ENCODE results near the gene NACAD.

NACAD gene

DNA sequence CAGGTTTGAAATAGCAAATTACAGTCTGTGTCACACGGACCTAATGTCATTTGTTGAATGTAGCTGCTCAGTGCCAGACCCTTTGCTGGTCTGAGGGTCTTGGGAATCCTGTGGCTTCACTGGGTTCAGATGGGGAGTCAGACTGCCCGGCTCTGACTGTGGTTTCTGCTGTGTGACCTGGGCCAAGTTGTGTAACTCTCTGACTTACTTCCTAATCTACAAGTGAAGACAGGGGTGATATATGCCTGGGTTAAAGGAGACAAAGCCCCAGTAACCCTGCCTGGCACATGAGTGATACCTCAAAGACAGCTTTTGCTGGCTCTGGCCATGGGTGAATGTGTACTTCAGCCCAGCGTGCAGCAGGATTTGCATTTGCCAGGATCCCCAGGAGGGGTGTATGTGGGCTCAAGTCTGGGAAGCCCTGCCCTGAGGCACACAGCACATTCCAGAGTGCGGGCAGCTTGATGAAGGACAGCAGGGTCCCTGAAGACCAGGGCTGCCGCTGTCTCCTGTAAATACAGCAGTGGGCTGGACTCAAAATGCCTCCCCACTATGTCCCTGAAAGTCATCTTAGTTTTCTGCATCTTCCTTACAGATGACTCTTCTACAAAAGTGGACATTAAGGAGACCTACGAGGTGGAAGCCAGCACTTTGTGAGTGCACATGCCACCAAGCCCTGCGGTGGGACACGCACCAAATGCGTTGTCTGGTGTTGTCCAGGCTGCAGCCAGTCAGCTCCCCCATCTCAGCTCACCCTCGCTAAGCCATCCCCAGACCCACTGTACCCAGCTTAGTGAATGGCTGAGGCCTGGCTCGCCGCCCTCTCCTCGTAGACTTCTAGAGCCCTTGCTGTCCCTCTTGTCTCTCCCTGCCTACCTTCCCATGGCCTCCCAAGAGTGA is 16.4 kb downstream of the NACAD start:
- no peak for DNase-seq

DNA sequence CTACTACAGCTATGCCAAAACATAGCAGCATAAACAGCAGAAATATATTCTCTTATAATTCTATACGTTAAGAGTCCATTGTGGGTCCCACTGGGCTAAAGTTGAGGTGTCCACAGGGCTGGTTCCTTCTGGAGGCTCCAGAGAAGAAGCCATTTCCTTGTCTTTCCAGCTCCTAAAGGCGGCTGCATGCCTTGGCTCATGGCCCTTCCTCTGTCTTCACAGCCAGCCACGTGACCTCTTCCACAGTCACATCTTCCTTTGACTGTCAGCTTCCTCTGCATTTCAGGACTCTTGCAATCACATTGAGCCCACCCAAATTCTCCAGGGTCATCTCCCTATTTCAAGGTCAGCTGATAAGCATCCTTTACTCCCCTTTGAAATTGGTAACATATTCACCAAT is 17.2 kb downstream of the NACAD start:
- DNase-seq: no peak

DNA sequence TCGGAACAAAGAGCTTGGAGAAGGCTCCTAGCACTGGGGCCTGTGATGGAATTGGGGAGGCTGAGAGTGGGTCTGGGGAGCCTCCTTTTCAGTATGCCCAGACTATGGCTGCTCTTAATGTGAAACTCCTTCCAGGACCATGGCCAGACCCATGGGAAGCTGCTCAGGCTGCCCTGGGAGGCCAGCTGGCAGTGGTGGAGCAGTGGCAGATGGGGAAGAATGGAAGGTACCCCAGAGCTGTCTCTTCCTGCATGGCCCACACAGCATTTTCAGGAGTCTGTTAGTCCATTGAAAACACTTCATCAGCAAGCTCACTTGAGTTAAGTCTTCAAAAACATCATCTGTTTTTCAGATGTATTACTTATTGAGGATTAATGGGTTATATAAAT is 18.5 kb downstream of the NACAD start:
- no peak for DNase-seq

DNA sequence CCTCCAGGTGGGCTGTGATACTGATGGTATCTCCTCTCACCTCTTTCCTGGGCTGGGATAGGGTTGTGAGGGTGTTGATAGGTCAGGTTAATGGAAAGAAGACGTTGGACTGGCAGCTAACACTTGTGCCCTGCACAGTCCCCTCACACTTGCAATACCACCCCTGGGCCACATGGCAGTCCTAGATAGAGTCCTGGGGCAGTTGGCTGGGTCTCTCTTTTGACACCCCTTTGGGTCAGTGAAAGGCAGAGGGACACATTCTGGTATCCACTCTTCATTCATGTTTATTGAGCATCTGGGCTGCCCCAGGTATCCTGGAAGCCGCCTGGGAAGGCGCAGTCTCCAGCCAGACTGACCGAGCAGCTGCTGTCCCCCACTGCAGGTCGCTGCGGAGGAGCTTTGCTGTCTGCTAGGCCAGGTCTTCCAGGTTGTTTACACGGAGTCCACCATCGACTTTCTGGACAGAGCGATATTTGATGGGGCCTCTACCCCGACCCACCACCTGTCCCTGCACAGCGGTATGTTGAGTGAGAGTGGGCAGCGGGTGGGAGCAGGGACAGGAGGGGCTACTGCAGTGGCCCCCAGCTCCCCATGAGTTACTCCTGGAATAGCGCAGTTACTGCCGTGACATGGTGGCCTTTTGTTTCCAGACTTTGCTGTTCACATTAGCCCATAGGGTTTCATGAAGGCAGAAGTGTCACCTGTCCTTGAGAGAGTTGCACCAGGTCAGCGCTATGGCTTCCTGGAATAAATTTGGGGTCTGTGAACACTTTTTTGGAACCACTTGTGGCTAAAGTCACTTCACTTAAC is 19.1 kb downstream of the NACAD start:
- no peak for DNase-seq

DNA sequence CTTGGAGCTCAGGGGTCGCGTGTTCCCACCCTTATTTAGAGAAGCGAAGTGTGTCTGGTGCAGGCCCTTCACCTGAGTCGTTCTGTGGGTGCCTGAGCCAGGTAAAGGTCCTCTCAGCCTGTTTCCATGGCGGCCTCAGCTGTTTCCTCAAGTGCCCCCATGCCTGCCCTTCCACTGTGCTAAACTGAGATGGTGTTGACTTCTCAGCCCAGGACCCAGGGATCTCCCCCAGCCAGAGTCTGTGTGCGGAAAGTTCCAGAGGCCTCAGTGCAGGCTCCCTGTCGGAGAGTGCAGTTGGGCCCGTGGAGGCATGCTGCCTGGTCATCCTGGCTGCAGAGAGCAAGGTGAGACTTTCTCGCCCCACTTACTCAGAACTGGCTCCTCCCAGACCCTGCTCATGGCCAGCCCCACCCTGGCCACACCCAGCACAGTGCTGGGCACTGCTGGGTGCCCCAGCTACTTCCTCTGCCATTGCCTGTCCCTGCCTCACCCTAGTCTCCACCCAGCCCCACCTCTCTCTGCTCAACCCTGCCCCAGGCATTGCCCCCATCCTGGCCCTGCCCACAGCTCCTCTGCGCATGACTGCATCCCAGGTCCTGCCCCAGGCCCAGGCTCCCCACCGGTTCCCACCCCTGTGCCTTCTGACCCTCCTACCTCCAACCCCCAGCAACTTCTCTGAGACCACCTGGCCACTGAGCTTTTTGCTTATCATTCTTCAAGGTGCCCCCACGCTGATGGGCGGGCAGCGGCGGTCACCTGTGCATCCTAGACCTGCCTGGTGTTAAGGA is 20.3 kb downstream of the NACAD start:
- no peak for DNase-seq

DNA sequence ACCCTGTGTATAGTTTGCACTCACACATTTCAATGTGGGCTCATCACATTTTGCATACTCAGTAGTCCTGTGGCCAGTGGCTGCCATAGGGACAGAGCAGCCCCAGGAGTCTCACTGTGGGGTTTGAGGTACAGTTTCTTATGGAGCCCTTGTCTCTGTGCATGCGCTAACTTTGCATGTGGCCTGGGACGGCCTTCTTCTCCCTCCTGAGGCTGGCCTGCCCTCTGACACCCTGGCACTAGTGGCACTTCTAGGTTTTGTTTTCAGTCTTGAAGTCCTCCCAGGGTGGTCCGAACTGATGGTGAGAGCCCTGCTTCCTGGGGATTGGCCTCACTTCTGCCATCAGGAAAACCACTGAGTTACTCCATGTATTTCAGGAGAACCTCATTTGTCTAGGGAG is 21.2 kb downstream of the NACAD start:
- DNase-seq: no peak

DNA sequence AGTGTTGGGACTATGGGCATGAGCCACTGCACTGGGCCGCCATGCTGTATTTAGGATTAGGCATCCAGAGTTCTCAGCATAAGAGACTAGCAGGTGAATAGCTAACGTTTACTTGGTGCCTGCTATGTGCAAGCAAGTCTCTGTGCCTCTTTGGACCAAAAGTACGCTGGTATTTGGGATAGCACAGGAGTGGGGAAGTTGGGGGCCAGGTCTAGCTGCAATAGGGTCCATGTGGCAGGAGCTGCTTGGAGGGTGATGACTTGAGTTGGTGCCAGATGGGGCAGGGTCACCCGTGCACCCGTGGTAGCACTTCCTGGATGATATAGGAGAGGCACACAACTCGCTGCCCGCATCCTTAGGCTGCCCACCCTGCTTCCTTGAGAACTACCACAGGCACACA is 22.4 kb downstream of the NACAD start:
- no peak for DNase-seq

DNA sequence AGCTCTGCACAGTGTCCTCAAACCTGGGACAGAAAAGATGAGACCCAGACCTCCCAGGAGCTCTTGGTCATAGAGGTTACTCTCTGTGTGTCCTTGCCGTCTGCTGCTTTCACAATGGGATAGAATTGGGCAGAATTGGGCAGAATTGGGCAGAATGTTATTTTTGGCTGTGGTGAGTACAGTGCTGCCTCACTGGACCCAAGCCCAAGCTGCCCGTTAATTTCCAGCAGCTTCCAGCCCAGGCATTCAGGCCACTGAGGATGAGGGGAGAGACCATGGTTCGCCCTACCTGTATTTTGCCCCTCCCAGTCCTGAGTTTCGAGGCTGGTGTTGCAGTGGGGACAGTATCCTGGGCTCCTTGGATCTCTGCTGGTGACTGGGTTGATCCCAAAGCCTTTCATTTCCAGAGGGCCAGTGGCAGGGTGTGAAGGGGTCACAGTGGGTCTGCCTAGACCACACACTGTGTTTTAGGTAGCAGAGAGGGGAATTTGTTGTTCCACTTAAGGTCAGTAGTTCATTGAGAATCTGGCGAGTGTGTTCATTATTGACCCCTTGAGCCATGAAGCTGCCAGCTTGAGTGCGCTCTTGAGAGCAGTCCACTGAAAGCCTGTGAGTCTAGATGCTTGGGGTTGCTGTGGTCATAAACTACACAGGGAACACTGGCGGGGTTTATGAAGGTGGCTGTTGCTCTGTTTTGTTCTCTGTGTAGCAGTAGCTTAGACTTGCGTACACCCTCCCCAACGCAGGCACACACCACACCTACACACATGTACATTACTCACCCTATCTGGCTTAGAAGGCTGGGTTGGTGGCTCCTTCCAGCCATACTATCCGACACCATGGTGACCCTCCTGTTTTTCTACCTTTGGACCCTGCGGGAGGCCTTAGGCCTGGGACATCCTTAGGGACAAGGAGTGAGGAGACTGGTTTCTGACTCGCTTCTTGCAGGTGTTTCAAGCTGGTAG is 23.5 kb downstream of the NACAD start:
- no peak for DNase-seq

DNA sequence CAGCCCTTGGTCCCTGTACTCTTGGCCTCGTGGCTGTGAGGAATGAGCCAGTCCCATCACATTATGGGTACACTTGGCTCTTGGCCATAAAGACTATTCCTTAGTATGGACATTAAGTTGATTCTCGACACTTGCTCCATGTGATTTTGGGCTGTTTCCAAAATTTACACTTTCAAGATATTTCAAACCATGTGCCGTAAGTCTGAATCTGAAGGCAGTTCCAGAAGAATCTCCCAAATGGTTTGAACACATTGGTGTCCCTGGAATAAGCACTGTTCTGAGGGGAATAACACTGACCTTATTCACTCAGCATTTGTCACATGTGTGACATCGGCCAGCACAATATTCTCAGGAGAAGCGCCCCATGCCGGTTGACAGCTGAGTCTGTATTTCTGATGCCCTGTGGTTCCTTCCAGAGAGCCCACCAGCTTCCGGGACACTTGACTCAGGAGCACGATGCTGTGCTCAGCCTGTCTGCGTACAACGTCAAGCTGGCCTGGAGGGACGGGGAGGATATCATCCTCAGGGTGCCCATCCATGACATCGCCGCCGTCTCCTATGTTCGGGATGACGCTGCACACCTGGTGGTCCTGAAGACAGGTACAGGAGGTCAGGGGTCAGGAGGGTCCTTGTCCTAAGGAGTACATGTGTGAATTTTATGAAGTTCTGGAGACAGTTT is 24.6 kb downstream of the NACAD start:
- no peak for DNase-seq

DNA sequence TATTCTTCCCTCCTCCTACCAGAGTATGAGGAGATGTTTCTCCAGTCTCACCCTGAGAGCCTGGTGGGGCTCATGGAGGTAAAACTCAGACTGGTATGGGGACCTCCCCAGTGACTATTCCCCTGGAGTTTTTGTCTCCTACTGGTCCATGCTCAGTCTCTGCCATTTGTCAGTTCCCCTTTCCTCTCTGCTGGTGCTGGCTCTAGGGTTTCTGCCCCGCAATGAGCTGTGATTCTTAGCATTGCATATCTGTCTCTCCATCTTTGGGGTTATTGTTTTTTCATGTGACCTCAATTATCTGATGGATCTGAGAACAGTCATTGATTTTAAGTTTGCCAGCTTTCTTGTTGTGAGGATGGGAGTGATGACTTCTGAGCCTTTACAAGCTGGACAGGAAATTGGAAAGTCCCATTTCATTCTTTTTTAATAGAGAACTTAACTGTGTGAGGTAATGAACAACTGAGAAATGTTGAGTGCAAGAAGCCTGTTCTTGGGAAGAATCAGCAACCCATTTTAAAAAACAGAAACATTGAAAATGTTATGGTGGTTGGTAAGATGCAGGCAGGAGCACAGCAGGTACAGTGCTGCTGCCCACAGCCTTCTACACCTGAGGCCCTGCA is 26.9 kb downstream of the NACAD start:
- DNase-seq: no peak

DNA sequence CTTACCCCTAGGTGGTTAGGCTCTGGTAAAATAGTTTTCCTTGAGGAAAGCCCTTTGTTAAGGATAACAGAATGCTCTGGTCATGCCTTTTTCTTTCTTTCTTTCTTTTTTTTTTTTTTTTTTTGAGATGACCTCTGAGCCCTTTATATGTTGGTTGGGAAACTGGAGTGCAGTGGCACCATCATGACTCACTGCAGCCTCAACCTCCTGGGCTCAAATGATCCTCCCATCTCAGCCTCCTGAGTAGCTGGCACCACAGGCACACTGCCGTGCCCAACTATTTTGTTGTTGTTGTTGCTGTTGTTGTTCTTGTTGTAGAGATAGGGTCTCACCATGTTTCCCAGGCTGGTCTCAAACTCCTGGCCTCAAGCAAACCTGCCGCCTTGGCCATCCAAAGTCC is 27.4 kb downstream of the NACAD start:
- DNase-seq: no peak

DNA sequence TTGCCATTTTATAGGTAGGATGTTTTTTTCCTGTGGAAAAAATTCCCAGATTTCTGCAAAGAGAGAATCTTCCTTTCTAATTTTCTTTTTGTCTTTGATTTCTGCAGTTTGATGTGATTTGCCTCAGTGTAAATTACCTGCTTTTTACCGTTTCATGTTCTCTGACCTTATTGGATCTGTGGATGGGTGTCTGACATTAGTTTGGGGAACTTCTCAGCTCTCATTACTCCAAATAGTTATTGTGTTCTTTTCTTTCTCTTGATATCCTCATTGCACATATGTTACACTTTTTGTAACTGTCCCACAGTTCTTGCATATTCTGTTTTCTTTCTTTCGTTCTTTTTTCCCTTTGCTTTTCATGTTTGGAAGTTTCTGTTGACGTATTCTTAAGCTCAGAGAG is 28.5 kb downstream of the NACAD start:
- no peak for DNase-seq

DNA sequence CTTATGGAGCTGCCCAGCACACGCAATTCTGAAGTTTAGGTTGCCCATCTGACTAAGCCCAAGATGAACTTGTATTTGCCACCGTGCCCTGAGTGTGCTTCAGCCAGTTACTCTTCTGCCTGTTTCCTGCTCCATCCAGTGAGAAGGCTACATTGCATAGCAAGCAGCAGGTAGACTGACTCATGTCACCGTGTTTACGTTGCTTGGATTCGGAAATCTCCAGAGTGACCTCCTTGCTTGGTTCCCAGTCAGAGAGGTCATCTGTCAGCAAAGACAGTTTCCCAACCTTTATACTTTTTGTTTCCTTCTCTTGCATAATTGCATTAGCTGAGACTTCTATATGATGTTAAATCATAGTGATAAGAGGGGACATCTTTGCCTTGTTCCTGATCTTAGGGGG is 30.9 kb downstream of the NACAD start:
- DNase-seq: no peak

DNA sequence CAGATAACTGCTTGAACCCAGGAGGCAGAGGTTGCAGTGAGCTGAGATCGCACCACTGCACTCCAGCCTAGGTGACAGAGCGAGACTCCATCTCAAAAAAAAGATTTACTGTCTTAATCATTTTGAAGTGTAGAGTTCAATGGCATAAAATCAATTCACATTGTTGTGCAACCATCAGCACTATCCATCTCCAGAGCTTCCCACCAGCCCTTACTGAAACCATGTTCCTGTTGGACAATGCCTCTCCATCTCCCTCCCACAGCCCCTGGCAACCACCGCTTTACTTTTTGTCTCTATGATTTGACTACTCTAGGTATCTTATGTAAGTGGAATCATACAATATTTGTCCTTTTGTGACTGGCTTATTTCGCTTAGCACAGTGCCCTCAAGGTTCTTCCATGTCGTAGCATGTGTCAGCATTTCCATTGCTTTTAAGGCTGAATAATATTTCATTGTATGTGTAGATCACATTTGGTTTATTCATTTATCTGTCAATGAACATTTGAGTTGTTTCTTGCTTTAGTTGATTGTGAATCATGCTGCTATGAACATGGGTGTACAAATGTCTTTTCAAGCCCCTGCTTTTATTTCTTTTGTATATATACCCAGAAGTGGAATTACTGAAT is 33.1 kb downstream of the NACAD start:
- no peak for DNase-seq

DNA sequence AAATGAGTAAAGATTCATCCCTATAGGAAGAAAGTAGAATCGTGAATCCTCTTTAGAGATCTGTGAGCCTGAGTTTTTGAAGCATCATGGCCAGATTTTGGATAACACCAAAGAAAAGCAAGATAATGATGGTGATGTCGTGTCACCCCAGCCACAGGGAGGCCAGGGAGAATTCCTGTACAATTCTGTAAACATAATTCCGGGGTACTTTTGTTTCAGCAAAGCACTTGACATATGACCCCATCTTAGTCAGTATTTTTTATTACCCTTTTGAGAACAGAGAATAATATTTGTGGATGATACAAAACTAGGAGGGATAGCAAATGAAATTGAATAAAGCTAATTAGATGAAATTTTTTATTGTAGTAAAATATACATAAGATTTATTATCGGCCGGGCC is 33.8 kb downstream of the NACAD start:
- no peak for DNase-seq

DNA sequence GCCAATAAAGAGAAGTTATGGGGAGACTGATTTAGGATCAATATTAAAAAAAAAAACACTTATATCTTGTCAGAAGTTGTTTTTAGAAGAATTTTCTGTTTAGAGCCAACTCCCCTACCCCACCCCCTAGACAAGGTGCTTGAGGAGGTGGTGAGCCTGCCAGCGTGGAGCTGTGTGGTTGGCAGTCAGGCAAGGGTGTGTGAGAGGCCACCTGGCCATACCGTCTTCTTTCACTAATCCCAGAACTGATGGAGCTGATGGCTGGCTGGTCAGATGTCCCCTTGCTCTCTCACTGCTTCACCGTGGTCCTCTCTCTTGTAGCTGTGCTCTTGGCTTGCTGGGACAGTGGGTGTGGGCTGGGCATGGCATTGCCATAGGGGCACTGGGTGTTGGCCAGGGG is 34.3 kb downstream of the NACAD start:
- DNase-seq: no peak

DNA sequence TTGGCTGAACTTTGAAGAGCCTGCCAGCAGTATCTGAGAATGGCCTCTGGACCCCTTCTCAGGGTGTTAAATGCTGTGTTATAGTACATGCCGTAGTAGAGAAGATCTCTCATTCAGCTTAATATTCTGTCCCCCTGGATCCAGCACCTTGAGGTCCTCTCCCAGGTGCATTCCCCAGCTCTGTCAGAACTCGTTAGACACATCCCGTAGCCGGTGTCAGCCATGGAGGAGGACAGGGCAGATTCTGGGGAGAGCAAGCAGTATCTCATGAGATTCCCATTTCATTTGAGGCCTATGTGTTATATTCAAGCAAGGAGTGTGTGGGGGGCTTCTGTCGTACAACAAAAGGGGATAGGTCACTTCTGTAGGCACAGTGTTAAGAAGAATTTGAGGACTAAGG is 34.8 kb downstream of the NACAD start:
- no peak for DNase-seq

DNA sequence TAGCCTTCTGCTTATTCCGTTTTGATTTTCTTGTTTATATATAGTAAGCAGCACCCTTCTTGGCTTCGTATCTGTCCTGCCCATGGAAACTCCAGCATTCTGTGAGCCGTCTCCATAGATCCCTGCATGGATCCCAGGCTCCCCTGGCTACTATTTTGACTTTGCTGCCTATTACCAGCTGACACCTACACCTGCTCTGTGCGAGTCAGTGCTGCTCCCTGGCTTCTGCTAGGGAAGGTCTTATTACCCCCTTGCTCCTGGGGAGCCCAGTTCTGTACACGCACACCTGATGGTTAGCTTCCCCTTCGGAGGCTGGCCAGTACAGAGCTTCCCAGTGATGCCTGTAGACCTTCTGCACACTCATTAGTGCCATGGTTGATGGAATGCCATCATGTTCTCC is 35.4 kb downstream of the NACAD start:
- no peak for DNase-seq

DNA sequence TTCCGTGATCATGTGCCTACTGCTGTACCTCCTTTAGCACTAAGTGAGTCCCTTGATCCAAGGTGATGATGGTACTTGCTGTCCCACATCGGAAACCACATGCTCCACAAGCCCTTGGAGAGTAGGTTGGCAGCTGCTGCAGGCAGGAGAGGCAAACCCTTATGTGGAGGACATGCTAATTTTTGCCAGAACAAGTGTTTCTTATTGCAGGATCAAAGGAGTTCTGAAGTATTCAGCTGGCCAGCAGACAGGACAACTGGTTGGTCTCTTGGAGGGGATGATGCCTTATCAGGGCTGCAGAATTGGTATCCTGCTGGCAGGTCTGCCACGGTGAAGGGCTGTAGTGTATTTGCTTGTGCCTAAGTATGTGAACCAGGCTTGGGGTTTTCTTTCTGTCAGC is 36.8 kb downstream of the NACAD start:
- no peak for DNase-seq

DNA sequence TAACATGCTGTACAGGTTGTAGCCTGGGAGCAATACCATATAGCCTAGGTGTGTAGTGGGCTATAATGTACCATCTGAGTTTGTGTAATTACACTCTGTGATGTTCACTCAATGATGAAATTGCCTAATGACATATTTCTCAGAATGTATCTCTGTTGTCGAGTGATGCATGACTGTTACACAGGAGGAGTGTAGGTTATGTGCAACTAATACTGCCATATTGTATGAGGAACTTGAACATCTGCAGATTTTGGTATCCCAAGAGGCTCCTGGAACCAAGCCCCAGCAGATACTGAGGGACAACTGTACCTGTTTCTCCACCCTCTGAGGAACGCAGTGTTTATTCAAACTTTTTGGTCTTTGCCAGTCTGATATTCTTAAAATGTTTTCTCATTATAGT is 38.6 kb downstream of the NACAD start:
- no peak for DNase-seq

DNA sequence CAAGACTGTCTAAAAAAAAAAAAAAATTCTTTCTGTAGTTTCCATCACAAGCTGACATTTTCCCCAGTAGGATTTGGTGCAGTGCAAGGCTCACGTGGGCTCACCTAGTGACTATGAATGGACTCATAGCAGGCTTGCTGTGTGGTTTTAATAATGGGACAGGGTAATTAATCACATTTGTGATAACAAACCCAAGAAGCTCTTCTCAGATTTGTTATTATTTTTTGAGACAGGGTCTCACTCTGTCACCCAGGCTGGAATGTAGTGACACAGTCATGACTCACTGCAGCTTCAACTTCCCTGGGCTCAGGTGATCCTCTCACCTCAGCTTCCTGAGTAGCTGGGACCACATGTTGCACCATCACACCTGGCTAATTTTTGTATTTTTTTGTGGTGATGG is 40.0 kb downstream of the NACAD start:
- no peak for DNase-seq
